GM18526 (cell line): ENCODE results near the gene CFAP74.

Experiments used
- POLR2A ChIP-seq: IDR thresholded peaks from 3 replicates; pipeline ENCODE4 v1.6.1; 2011; ENCODE audit not compliant: insufficient read length; ENCODE audit errors: extremely low read depth

Gene CFAP74

GRCh38 chr1:1927751-1928150, 75.8 kb downstream of the CFAP74 start:
- no peak for TF ChIP-seq POLR2A

DNA sequence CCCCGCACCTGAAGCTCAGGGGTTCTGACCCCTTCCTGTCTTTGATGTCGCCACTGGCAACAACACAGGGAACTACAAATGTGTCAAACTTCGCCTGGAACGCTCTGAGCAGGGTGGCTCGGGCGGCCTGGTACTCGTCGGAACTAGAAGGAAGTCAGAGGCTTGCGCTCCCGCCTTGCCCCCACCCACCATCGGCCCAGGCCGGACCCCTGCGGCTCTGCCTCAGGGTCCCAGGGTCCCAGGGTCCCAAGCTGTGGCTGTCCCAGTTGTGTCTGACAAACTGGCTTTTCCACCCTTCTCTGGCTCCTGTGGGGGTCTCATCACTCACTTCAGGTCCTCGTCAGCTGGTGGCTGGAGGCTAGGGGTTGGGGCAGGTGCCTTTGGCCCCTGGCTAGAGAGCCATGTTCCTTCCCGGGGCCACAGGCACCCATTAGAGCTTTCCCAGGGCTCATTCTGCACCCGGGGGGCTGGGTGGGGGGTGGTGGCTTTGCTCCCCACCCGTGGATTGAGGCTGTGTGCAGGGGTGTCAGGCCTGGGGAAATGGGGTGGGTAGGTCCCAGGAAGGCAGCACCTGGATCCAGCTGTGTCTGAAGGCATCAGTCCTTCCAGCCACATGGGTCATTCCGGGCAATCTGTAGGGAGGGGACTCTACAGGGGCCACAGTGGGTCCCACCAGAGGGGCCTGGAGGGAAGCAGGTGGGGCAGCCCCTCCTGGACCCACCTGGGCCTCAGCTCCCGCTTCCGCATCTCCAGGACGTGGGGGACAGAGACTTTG, 76.5 kb downstream of the CFAP74 start:
- no peak for TF ChIP-seq POLR2A

GRCh38 chr1:1926346-1926811, 77.2 kb downstream of the CFAP74 start:
- TF ChIP-seq POLR2A: no peak

DNA sequence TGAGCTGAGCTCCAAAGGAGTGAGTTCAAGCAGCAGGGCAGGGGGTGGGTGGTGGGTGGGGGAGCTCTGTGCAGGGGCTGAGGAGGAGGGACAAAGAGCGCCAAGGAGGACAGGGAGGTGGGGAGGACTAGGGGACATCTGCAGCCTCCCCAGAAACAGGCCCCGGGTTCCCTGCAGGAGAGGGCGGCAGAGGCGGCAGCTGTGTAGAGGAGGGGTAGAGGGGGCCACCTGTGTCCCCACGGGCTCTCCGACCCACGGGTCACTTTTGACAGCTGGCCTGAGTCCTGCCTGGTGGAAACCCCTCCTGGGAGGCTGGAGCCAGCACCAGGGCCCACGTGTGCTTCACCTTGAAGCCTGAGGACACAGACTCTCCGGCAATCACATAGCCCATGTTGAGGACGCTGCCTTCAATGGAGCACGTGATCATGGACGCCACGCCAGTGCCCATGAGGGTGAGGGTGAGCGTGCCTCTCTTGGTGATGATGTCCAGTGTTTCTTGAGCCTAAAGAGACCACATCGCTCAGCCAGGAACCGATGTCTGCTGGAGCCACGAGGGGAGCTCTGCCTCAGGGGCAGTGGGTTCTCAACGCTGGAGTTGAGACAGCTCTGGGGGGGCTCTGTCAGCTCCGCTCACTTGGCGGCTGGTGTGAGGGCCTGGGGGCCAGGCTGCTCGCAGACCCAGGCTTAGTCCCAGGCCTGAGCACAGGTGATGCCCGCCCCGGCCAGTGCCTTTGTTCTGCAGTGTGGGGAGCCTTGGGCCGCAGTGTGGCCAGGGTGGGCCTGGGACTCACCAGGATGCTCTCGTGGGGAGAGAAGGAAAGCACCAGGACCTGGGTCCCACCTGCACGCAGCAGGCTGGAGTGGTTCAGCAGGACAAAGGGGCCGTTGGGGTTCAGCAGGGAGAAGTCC, 77.9 kb downstream of the CFAP74 start:
- TF ChIP-seq POLR2A: no peak

GRCh38 chr1:1924849-1925248, 78.7 kb downstream of the CFAP74 start:
- TF ChIP-seq POLR2A: no peak

DNA sequence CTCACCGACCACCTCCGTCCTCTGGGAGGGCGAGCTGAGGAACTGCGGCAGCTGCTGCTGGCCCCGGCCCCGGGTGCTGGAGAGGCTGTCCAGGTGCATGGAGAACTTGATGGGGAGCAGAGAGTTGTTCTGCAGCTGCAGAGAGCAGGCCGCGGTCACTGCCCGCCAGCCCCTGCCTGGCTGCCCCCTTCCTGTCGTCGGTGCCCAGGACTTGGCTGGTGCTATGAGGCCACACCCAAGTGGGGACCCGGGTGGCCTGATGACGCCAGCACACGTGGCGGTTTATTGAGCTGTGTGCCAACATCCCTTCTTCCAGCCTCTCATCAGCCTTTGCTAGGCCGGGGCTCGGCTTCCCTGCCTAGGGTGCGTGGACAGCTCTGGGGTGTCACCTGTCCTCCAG, 79.2 kb downstream of the CFAP74 start:
- TF ChIP-seq POLR2A: no peak

DNA sequence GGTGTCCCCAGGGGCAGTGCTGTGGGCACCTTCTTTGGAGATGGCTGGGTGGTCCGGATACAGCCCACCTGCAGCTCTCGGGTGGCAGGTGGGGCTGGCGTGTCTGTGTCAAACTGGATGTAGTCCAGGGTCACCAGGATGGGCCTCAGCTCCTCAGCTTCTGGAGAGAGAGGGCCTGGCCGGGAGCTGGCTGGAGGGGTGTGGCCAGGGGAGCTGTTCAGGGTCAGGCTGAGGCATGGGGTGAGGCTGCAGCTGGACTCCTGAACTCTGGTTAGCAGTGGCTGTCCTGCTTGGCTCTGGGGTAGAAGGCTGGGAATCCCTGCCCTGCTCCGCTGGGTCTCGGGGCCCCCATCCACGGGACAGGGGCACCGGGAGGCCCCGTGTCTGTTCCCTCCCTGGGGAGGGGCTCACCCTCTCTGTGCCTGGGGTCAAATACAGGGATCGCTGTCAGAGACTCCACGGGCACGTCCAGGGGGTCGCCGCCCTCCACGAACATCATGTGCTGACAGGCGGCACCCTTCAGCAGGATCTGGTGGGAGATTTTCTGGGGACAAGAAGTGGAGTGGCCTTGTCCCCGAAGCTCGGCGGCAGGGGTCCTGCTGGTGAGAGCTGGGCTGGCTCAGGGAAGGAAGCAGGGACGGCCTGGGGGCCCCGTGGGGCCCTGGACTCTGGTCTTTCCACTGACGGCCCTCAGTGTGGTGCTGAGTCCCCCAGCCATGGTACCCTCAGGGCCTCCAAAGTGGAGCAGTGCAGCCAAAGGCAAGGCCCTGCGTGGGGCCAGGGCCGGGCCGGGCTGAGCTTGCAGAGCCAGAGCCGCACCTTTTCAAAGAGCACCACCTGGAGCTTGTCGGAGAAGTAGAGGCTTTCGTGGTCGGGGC, 80.4 kb downstream of the CFAP74 start:
- no peak for TF ChIP-seq POLR2A

DNA sequence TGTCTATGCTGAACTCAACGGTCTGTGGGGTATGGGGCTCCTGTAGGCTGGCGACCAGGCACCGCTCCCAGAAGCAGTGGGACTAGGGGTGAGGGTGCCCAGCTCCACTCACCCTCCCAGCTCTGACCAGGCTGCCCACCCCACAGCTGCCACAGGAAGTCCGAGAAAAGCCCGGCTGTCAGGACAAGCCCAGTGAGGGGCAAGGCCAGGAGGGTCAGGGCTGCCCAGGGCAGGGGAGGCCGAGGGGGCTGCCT, 81.0 kb downstream of the CFAP74 start:
- TF ChIP-seq POLR2A: no peak

DNA sequence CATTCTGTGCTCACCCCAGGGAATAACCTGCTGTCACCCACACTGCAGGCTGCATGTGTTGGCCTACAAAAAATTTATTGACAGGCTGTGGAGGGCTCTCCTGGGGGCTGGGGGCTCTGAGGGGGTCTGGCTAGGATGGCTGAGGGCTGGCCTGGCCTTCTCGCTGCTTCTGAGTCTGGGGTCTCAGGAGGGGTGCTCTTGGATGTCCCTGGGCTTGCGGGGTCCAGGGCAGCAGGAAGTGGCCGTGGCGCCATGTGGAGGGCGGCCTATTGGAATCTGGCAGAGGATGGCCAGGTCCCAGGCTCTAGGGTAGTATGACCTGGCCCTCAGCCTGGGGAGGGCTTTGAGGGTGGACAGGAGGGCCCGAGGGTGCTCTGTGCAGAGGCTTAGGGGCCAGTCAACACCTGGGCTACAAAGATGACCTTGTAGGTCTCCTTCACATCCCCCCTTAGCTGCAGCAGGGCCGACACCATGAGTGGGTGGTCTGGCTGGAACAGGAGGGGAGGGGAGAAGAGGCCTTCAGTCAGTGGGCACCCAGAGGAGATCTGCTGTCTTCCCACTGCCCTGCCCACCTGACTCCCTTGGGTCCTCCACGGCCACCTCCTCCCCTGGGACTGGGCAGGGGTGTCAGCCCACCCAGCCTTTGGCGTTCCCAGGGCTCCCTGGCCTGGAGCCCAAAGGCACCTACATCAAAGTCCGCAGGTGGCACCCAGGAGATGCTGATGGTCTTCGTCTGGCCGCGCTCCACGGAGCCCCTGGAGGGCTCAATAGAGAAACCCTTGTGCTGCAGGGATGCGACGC, 81.5 kb downstream of the CFAP74 start:
- no peak for TF ChIP-seq POLR2A

- no peak for TF ChIP-seq POLR2A
Measured at GRCh38 chr1:1921459-1921862, 82.1 kb downstream of the CFAP74 start.

- TF ChIP-seq POLR2A: no peak
Measured at GRCh38 chr1:1920608-1921458, 82.8 kb downstream of the CFAP74 start.

DNA sequence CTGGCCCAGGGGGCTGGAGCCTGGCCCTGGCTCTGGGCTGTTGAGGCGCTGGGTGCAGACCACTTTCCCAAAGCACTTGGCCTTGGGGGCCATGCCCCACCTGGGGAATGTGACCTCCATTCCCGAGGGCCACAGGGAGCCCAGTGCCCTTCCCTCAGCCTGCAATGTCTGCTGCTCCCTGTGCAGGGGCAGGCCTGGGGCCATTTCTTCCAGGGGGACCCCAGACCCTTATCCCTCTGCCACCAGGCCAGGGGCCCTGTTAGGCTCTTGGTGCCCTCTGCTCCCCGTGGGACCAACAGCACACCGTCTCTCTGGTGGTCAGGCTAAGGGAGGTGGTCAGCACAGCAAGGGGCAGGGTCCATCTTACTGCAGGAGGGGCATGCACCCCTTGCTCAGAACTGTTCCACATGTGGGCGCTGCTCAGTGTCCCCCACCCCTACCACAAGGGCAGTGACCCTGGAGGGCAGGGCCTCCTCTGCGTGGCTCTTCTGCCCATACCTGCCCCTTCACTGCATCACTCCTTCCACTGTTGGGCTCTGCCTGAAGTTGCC, 83.5 kb downstream of the CFAP74 start:
- no peak for TF ChIP-seq POLR2A

DNA sequence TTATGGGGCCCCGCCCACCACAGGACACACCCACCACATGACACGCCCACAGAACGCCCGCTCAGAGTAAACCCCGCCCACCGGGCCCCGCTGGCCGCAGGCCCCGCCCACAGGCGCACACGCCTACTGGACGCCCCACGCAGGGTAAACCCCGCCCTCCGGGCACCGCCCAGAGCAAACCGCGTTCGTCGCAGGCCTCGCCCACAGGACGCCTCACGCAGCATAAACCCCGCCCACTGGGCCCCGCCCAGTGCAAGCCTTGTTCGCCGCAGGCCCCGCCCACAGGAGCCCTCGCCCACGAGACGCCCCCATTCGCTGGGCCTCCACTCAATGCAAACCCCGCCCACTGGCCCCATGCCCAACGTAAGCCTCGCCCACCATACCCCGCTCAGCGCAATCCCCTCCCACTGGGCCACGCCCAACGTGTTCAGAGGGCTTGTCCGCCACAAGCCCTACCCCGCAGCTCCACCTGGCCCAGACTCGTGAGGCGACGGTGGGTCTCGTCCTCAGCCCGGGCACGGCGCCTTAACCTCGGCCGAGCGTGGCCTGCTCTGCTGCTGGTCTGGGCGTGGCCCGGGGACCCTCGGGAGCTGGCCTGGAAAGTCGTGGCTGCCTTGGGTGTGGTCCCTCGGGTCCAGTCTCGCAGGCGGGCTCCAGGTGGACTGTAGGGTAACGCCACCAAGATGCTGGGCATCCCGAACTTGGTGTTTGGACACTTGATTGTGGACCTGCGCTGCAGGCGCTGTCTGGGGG, 84.1 kb downstream of the CFAP74 start:
- no peak for TF ChIP-seq POLR2A
